A549 (cell line): ENCODE results near the gene TBX1. TPM values are rescaled to one million over a fixed set of nuclear protein-coding genes. Genes with fewer than 3 reads are reported as not detected.

Experiments
- ATAC-seq, 2 experiments: fragments of 200-7000 bp in 1 of 2; fragments of >200 bp in 1 of 2; cut with Nextera tagmentation in 1 of 2; cut with Tn5 transposase in 1 of 2; 3 replicates each; pipeline versions ENCODE4 v1.8.0 to v1.9.1; 2018 to 2020; ENCODE audit warnings: mild to moderate bottlenecking in 1 of 2, moderate library complexity in 1 of 2
- CTCF ChIA-PET: fragments of 300-600 bp; sonication (Branson Sonifier 250); formaldehyde crosslinking; extraction: SDS; loops from one replicate; lab custom pipeline; 2021; ENCODE audit warnings: antibody characterized with exemption, inconsistent platforms; lab: Yijun Ruan, JAX
- POLR2A ChIA-PET: fragments of 350-600 bp; formaldehyde crosslinking; extraction: SDS; loops from one replicate; lab custom pipeline; 2021; ENCODE audit warnings: antibody characterized with exemption, inconsistent platforms; lab: Yijun Ruan, JAX
- DNase-seq, 2 experiments: peaks; one replicate each; pipeline versions ENCODE4 v3.0.0 to v3.0.0-alpha.2; 2011 to 2016; ENCODE audit warnings: low read depth in 1 of 2, low spot score in 1 of 2
- FAIRE-seq: peaks from 2 replicates; lab custom pipeline; 2011; peaks lifted over from hg19 to GRCh38; lab: Jason Lieb, UNC
- H3K27ac ChIP-seq, 2 experiments: fragments of >200 bp; sonication (Bioruptor Twin); formaldehyde crosslinking; 3 replicates each; pipeline ENCODE4 v1.5.1; 2016 to 2017
- H3K4me1 ChIP-seq: fragments of >200 bp; sonication (Bioruptor Twin); formaldehyde crosslinking; 3 replicates; pipeline ENCODE4 v1.6.1; 2016
- H3K4me2 ChIP-seq: fragments of >200 bp; sonication (Bioruptor Twin); formaldehyde crosslinking; 3 replicates; pipeline ENCODE4 v1.6.1; 2016
- H3K4me3 ChIP-seq: fragments of >200 bp; sonication (Bioruptor Twin); formaldehyde crosslinking; 3 replicates; pipeline ENCODE4 v1.5.1; 2016
- H3K9me3 ChIP-seq: fragments of >200 bp; sonication (Bioruptor Twin); formaldehyde crosslinking; 3 replicates; pipeline ENCODE4 v1.6.1; 2016
- CBX2 ChIP-seq: fragments of 200-600 bp; sonication (generic); IDR thresholded peaks from 2 replicates; pipeline ENCODE4 v1.6.1; 2016; ENCODE audit warnings: low read depth, mild to moderate bottlenecking, borderline replicate concordance
- CHD2 ChIP-seq: fragments of 150-350 bp; IDR thresholded peaks from 2 replicates; pipeline ENCODE4 v1.6.1; 2014; ENCODE audit warnings: low read length; ENCODE audit not compliant: partially characterized antibody
- ESRRA ChIP-seq: fragments of 150-350 bp; IDR thresholded peaks from 2 replicates; pipeline ENCODE4 v1.6.1; 2014; ENCODE audit warnings: mild to moderate bottlenecking, low read length, borderline replicate concordance
- FOSL2 ChIP-seq, 2 experiments: fragments of 450-650 bp in 1 of 2; fragments of >200 bp in 1 of 2; sonication (Bioruptor Twin) in 1 of 2; formaldehyde crosslinking; IDR thresholded peaks; 2 replicates each; pipeline versions ENCODE4 v1.5.0 to v1.6.1; 2016 to 2020; ENCODE audit warnings: mild to moderate bottlenecking in 1 of 2, moderate library complexity in 1 of 2
- FOXS1 ChIP-seq: fragments of 250-450 bp; sonication (Bioruptor Pico); IDR thresholded peaks from 2 replicates; pipeline ENCODE4 v1.5.0; 2020; ENCODE audit warnings: mild to moderate bottlenecking, moderate library complexity
- GATA3 ChIP-seq: IDR thresholded peaks from 2 replicates; pipeline ENCODE4 v1.6.1; 2012; ENCODE audit warnings: borderline replicate concordance
- HEYL ChIP-seq: fragments of 250-450 bp; sonication (Bioruptor Pico); IDR thresholded peaks from 2 replicates; pipeline ENCODE4 v1.8.0; 2021; ENCODE audit warnings: mild to moderate bottlenecking, moderate library complexity
- JUNB ChIP-seq: fragments of >200 bp; sonication (Bioruptor Twin); formaldehyde crosslinking; IDR thresholded peaks from 2 replicates; pipeline ENCODE4 v1.6.1; 2016
- KDM1A ChIP-seq: fragments of 200-600 bp; sonication (generic); IDR thresholded peaks from 2 replicates; pipeline ENCODE4 v1.6.1; 2016; ENCODE audit warnings: low read depth, mild to moderate bottlenecking
- MAZ ChIP-seq: fragments of 150-350 bp; IDR thresholded peaks from 2 replicates; pipeline ENCODE4 v1.6.1; 2014; ENCODE audit warnings: antibody characterized with exemption, low read depth, low read length, borderline replicate concordance
- POLR2AphosphoS2 ChIP-seq: conservative IDR thresholded peaks from 2 replicates; pipeline ENCODE4 v1.6.1; 2012; ENCODE audit warnings: low read length, improper control_type of control experiment, inconsistent platforms
- RNF2 ChIP-seq: fragments of 200-600 bp; sonication (generic); IDR thresholded peaks from 2 replicates; pipeline ENCODE4 v1.6.1; 2016; ENCODE audit warnings: low read depth, mild to moderate bottlenecking, antibody characterized with exemption, moderate library complexity, borderline replicate concordance
- TP53 ChIP-seq: fragments of 250-450 bp; sonication (Bioruptor Pico); IDR thresholded peaks from 2 replicates; pipeline ENCODE4 v1.5.0; 2021; ENCODE audit warnings: mild to moderate bottlenecking, moderate library complexity
- ZC3H11A ChIP-seq: fragments of 450-650 bp; IDR thresholded peaks from 2 replicates; pipeline ENCODE4 v1.6.1; 2014; ENCODE audit warnings: antibody characterized with exemption, mild to moderate bottlenecking
- ZFP36 ChIP-seq: fragments of 450-650 bp; IDR thresholded peaks from 2 replicates; pipeline ENCODE4 v1.6.1; 2014; ENCODE audit warnings: borderline replicate concordance; ENCODE audit not compliant: partially characterized antibody
- ZNF302 ChIP-seq: fragments of 250-450 bp; sonication (Bioruptor Pico); IDR thresholded peaks from 2 replicates; pipeline ENCODE4 v1.9.0; 2021; ENCODE audit warnings: inconsistent platforms, mild to moderate bottlenecking, moderate library complexity
- WGBS: methylation state at CpG from one replicate; pipeline ENCODE4 v1.1.6; 2017; ENCODE audit errors: missing lambda C conversion rate; 5-methylcytosine and 5-hydroxymethylcytosine counted together
- polyA plus RNA-seq, 4 experiments: library from polyadenylated mRNA; depleted of rRNA in 3 of 4; stranded (reverse); fragments of >200 nt; fragmentation: RNase III in 1 of 4; extraction: RNeasy Plus Mini Kit Qiagen cat#74134 plus additional on column Dnase treatment in 1 of 4; gene quantifications; 2 replicates in 3 of 4; 3 replicates in 1 of 4; pipeline ENCODE4 v1.2.3, GENCODE V29; 2011 to 2017
- TF ChIP-seq, protein P1 (sequence below): fragments of >200 bp; sonication (Bioruptor Twin); formaldehyde crosslinking; IDR thresholded peaks from 3 replicates; pipeline ENCODE4 v1.6.1; 2016
- TF ChIP-seq, protein P2 (sequence below): fragments of >200 bp; sonication (Bioruptor Twin); formaldehyde crosslinking; IDR thresholded peaks from 2 replicates; pipeline ENCODE4 v1.6.1; 2016
- TF ChIP-seq, protein P3 (sequence below): IDR thresholded peaks from 2 replicates; pipeline ENCODE4 v1.6.1; 2012
- TF ChIP-seq, protein P4 (sequence below): IDR thresholded peaks from 2 replicates; pipeline ENCODE4 v1.6.1; 2012; ENCODE audit warnings: low read depth, borderline replicate concordance
- TF ChIP-seq, protein P5 (sequence below): fragments of 250-450 bp; sonication (Bioruptor Pico); IDR thresholded peaks from 2 replicates; pipeline ENCODE4 v1.5.0; 2021; ENCODE audit warnings: mild to moderate bottlenecking, moderate library complexity, borderline replicate concordance

The TBX1 gene
- polyA plus RNA-seq, 2 of the 4 experiments (the other 2 are of a cell fraction): 0.30 to 2.8 TPM

DNA sequence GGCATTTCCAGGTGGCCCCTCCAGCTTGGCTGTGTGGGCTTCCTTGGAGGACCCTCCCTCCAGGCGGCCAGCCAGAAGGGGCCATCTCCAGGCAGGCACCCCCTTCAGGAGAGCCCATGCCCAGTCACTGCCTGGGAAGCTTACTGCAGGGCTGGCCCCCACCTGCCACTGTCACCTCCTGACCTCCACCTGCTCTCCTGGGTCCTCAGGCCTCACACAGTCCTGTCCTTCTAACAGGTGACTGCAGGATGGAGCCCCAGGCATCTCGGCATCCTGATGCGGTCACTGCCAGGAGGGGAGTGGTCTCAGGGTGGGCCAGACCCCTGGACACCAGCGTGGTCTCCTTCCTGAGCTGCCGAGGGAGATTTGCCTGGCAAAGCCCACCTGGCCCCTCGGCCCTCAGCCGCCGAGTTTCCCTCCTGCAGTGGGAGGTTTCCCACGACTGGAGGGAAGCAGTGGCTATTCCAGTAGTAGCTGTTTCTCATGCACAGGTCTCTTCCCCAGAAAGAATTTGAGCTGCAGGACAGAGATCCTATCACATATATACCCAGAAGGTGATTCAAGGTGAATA is 13.0 kb downstream of the TBX1 start:
- 75% methylated on average over 6 of the region's 9 CpGs for WGBS
- DNase-seq (no peak), ATAC-seq (no peak), FAIRE-seq (no peak)
- POLR2A ChIA-PET: no interaction called here
- Histone ChIP-seq H3K4me3 (no peak overlapping the region), H3K9me3 (no peaks in the 10 kb centered on the region), H3K27ac (no peak overlapping the region), H3K4me1 (no peaks in the 10 kb centered on the region), H3K4me2 (no peak overlapping the region)
- no peak for TF ChIP-seq POLR2AphosphoS2
- no peak for TF ChIP-seq KDM1A
- TF ChIP-seq CBX2: no peak
- TF ChIP-seq, protein P1, sequence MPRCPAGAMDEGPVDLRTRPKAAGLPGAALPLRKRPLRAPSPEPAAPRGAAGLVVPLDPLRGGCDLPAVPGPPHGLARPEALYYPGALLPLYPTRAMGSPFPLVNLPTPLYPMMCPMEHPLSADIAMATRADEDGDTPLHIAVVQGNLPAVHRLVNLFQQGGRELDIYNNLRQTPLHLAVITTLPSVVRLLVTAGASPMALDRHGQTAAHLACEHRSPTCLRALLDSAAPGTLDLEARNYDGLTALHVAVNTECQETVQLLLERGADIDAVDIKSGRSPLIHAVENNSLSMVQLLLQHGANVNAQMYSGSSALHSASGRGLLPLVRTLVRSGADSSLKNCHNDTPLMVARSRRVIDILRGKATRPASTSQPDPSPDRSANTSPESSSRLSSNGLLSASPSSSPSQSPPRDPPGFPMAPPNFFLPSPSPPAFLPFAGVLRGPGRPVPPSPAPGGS: no peak
- no peak for TF ChIP-seq FOXS1 (CRISPR knock-in tag)
- no peak for TF ChIP-seq ZC3H11A
- TF ChIP-seq, protein P2, sequence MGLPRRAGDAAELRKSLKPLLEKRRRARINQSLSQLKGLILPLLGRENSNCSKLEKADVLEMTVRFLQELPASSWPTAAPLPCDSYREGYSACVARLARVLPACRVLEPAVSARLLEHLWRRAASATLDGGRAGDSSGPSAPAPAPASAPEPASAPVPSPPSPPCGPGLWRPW: no peak
- TF ChIP-seq MAZ: no peak
- TF ChIP-seq, protein P3, sequence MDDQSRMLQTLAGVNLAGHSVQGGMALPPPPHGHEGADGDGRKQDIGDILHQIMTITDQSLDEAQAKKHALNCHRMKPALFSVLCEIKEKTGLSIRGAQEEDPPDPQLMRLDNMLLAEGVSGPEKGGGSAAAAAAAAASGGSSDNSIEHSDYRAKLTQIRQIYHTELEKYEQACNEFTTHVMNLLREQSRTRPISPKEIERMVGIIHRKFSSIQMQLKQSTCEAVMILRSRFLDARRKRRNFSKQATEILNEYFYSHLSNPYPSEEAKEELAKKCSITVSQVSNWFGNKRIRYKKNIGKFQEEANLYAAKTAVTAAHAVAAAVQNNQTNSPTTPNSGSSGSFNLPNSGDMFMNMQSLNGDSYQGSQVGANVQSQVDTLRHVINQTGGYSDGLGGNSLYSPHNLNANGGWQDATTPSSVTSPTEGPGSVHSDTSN: no peak
- no peak for TF ChIP-seq ESRRA
- TF ChIP-seq ZNF302 (CRISPR knock-in tag): no peak
- TF ChIP-seq, protein P4, sequence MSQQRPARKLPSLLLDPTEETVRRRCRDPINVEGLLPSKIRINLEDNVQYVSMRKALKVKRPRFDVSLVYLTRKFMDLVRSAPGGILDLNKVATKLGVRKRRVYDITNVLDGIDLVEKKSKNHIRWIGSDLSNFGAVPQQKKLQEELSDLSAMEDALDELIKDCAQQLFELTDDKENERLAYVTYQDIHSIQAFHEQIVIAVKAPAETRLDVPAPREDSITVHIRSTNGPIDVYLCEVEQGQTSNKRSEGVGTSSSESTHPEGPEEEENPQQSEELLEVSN: no peak
- no peak for TF ChIP-seq ZFP36
- TF ChIP-seq, protein P5, sequence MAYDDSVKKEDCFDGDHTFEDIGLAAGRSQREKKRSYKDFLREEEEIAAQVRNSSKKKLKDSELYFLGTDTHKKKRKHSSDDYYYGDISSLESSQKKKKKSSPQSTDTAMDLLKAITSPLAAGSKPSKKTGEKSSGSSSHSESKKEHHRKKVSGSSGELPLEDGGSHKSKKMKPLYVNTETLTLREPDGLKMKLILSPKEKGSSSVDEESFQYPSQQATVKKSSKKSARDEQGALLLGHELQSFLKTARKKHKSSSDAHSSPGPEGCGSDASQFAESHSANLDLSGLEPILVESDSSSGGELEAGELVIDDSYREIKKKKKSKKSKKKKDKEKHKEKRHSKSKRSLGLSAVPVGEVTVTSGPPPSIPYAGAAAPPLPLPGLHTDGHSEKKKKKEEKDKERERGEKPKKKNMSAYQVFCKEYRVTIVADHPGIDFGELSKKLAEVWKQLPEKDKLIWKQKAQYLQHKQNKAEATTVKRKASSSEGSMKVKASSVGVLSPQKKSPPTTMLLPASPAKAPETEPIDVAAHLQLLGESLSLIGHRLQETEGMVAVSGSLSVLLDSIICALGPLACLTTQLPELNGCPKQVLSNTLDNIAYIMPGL (CRISPR knock-in tag): no peak
- CTCF ChIA-PET: interaction anchor here (0.6 to 2.4 kb wide), 4 partner anchors 9 to 137 kb away, joined by 3 to 8 read pairs (median 4); no protein-coding TSS in a partner anchor

DNA sequence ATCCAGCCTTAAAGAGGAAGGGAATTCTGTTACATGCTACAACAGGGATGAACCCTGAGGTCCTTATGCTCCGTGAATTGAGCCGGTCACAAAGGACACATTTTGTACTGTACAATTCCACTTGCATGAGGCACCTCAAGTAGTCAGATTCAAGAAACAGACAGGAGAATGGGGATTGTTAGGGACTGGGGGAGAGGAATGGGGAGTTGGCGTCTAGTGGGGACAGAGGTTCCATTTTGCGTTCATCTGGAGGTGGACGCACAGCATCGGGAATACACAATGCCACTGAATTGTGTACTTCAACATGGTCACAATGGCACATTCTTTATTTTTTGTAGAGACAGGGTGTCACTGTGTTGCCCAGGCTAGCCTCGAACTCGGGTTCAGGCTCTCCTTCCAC is 14.1 kb downstream of the TBX1 start:
- no peaks in the 10 kb centered on the region for H3K4me1 ChIP-seq
- ChIA-PET POLR2A (no interaction called here), CTCF (interaction anchor here (2.4 kb wide), 1 partner anchor 136 kb away, joined by 8 read pairs; no protein-coding TSS in a partner anchor)
- no peaks in the 10 kb centered on the region for H3K9me3 ChIP-seq
- WGBS: 74% methylated on average over 8 of the region's 8 CpGs
- ATAC-seq: no peak
- TF ChIP-seq FOXS1 (CRISPR knock-in tag) (no peak), RNF2 (no peak), GATA3 (no peak), TP53 (CRISPR knock-in tag) (no peak), FOSL2 (IDR thresholded peaks at IDR 0.05) (no peak), FOSL2 (CRISPR knock-in tag; IDR thresholded peaks at IDR 0.05) (no peak), JUNB (no peak), HEYL (CRISPR knock-in tag) (no peak), CHD2 (no peak)
- TF ChIP-seq, protein P2: no peak
- TF ChIP-seq, protein P3: no peak
- TF ChIP-seq, all 56 proteins: peak for 0
- no peak overlapping the region for H3K4me3 ChIP-seq
- H3K27ac ChIP-seq: no peak overlapping the region
- no peak overlapping the region for H3K4me2 ChIP-seq
- DNase-seq (no peak), FAIRE-seq (no peak)
